Activated CD4-positive, alpha-beta T cell treated with anti-CD3 and anti-CD28 coated beads, Interleukin-2, amount 50 U/mL, for 24 hours (primary cell): ENCODE measurements around the gene RAD51AP1.
A peak's percentile ranks its signal among the peaks of the same experiment; 100 is the strongest.

ENCODE experiments used
- DNase-seq, 2 donors: peaks; one replicate each; pipeline ENCODE4 v3.0.0-alpha.2; 2020; ENCODE audit warnings: low read depth in 1 of 2, low spot score in 1 of 2

Gene RAD51AP1

DNA sequence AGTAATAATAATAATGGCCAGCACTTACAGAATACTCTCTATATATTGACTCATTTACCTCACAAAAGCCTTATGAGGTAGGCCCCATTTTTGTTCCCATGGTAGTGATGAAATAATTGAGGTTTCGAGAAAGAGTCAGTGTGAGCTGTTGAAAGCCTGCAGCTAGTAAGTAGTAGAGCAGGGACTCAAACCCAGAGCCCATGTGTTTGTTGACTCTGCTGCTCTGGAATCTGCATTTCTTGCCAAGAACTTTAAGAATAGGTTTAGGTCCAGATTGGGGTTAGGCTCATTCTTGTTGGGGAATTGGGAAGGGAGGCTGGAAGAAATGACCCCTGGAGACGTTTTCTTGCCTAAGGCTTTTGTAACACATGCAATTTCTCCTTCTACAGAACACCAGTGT lies 51.3 kb downstream of the RAD51AP1 start:
- DNase-seq = no peak

- no peak for DNase-seq
Observed at GRCh38 chr12:4591180-4591687, 52.5 kb downstream of the RAD51AP1 start.

DNA sequence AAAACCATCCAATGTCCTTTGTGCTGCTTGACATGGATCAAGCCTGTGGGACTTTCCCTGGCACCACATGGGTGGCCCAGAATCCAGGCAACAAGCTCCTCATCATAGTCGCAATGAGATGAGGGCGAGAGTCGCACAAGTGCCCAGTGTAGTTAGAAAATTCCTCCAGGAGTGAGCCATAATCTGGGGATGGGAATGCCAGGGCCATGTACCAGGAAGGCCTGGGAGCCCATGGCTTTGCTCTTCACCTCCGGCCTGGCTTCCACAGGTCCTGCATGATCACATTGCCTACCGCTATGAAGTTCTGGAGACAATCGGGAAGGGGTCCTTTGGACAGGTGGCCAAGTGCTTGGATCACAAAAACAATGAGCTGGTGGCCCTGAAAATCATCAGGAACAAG lies 57.2 kb downstream of the RAD51AP1 start:
- DNase-seq = no peak

DNA sequence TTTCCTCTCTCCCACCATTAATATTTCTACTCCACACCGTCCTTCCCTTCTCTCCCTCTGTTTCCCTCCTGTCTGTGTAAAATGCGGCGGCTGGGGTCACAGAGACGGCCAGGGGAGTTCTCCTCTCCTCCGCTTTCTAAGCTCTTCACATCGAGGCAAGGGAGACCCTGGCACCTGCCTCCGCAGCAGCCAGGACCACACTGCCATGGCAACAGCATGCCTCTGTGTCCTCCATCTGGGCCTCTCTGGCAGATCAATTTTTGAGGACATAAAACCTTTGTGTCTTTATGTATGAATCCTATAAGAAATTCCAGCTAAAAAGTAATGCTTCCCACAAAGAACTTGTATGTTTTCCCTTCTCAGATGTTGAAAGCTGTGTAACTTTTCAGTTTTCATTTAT lies 64.7 kb downstream of the RAD51AP1 start:
- no peak for DNase-seq

- DNase-seq = no peak
Observed at GRCh38 chr12:4603946-4604345, 65.3 kb downstream of the RAD51AP1 start.

GRCh38 chr12:4604684-4605193 lies 66.0 kb downstream of the RAD51AP1 start:
- peak; percentile 59 to 75 for DNase-seq

DNA sequence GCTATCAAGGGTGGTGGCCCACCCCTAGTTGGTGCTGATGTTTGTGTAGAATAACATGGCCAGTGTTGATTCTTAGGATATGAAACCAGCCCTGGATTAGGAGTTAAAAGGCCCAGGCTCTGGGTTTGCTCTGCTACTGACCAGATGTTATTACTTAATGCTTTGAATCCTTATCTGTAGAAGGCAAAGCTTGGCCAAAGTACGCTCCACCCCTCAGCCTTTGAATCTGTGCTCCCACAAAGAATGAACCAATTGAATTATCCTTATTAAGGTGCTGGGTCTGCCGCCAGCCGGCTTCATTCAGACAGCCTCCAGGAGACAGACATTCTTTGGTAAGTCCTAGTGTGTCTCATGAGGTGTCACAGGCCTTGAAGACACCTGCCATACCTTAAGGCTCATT lies 68.4 kb downstream of the RAD51AP1 start:
- no peak for DNase-seq

- no peak for DNase-seq
Observed at GRCh38 chr12:4609071-4609470, 70.4 kb downstream of the RAD51AP1 start.
